Panc1 (cell line): ENCODE data around the gene TRMT44. TPM values are rescaled to one million over a fixed set of nuclear protein-coding genes. Genes with fewer than 3 reads are reported as not detected.

Source experiments
- ATAC-seq: fragments of 200-7000 bp; cut with Tn5 transposase; 2 replicates; pipeline ENCODE4 v1.9.1; 2020; ENCODE audit warnings: mild to moderate bottlenecking, moderate library complexity
- BruUV-seq: library from RNA; stranded (reverse); fragments of 400-500 nt; replicated peaks from 2 replicates; lab custom pipeline; 2021; lab: Mats Ljungman, UMichigan
- CTCF ChIA-PET: fragments of 300-600 bp; sonication (Branson Sonifier 250); formaldehyde crosslinking; loops from one replicate; lab custom pipeline; 2022; ENCODE audit warnings: antibody characterized with exemption; lab: Charles Lee
- POLR2A ChIA-PET: fragments of 300-600 bp; sonication (Branson Sonifier 250); formaldehyde crosslinking; loops from one replicate; lab custom pipeline; 2022; ENCODE audit warnings: antibody characterized with exemption; lab: Charles Lee
- DNase-seq: peaks from one replicate; pipeline ENCODE4 v3.0.0-alpha.2; 2010; ENCODE audit warnings: low read depth, low spot score
- H3K27ac ChIP-seq: 2 replicates; pipeline ENCODE4 v1.5.1; 2011; ENCODE audit warnings: mild to moderate bottlenecking, low read length, inconsistent platforms
- H3K27me3 ChIP-seq: fragments of 200-500 bp; sonication (Bioruptor generic); 2 replicates; pipeline ENCODE4 v1.6.0; 2014; ENCODE audit warnings: low read length, inconsistent platforms; ENCODE audit not compliant: control insufficient read depth, insufficient read depth
- H3K36me3 ChIP-seq: fragments of 200-500 bp; sonication (Bioruptor generic); 2 replicates; pipeline ENCODE4 v1.5.1; 2014; ENCODE audit warnings: inconsistent platforms, mild to moderate bottlenecking, low read length, moderate library complexity; ENCODE audit not compliant: control insufficient read depth, insufficient read depth
- H3K4me1 ChIP-seq: 2 replicates; pipeline ENCODE4 v1.5.1; 2011; ENCODE audit warnings: inconsistent platforms, mild to moderate bottlenecking, low read length, moderate library complexity; ENCODE audit not compliant: control insufficient read depth, insufficient read depth
- H3K4me3 ChIP-seq, 2 experiments: 2 replicates each; pipeline ENCODE4 v1.5.1; 2011 to 2012; ENCODE audit warnings: low read depth in 2 of 2, low read length in 2 of 2, mild to moderate bottlenecking in 2 of 2, inconsistent platforms in 1 of 2, moderate library complexity in 1 of 2
- H3K9me3 ChIP-seq: fragments of 200-500 bp; sonication (Bioruptor generic); 2 replicates; pipeline ENCODE4 v1.5.1; 2014; ENCODE audit warnings: low read depth, mild to moderate bottlenecking, inconsistent platforms, low read length, moderate library complexity; ENCODE audit not compliant: control insufficient read depth, insufficient read depth
- POLR2AphosphoS5 ChIP-seq: IDR thresholded peaks from 2 replicates; pipeline ENCODE4 v1.6.1; 2012; ENCODE audit warnings: mild to moderate bottlenecking, low read depth, low read length, moderate library complexity
- REST ChIP-seq, 2 experiments: IDR thresholded peaks; 2 replicates each; pipeline ENCODE4 v1.6.1; 2011 to 2012; ENCODE audit warnings: low read depth in 2 of 2, control low read depth in 1 of 2, low read length in 1 of 2, mild to moderate bottlenecking in 1 of 2, moderate library complexity in 1 of 2; ENCODE audit not compliant: insufficient read depth in 1 of 2
- SIN3A ChIP-seq: IDR thresholded peaks from 2 replicates; pipeline ENCODE4 v1.6.1; 2012; ENCODE audit warnings: low read depth, mild to moderate bottlenecking, low read length, moderate library complexity, borderline replicate concordance; ENCODE audit not compliant: insufficient read depth
- TCF7L2 ChIP-seq: IDR thresholded peaks from 2 replicates; pipeline ENCODE4 v1.6.1; 2011; ENCODE audit warnings: mild to moderate bottlenecking, low read depth, low read length, inconsistent platforms
- in situ Hi-C: cut with HindIII; loops from 2 replicates; pipeline ENCODE4 v1.10.0; 2016; ENCODE audit warnings: low sequenced_read_pairs, low pct_unique_long_range_greater_than_20kb
- intact Hi-C: fragments of 100-400 bp; cut with micrococcal nuclease; formaldehyde crosslinking; loops from one replicate; pipeline ENCODE4 v1.10.0; 2022; ENCODE audit not compliant: unreplicated experiment
- total RNA-seq: library from RNA; stranded (reverse); gene quantifications from one replicate; pipeline ENCODE4 v1.2.1, GENCODE V29; 2021; ENCODE audit not compliant: unreplicated experiment
- TF ChIP-seq, protein P1 (sequence below): fragments of 450-650 bp; IDR thresholded peaks from 2 replicates; pipeline ENCODE4 v1.5.1; 2017; ENCODE audit warnings: mild to moderate bottlenecking

The TRMT44 gene
- total RNA-seq, 1 experiment from 2014 or later: 10.8 TPM

GRCh38 chr4:8469550-8469949 lies 29.0 kb downstream of the TRMT44 start:
- H3K9me3 ChIP-seq: no peaks in the 10 kb centered on the region
- ATAC-seq (no peak), DNase-seq (no peak)
- no TSS peak for BruUV-seq
- no peaks in the 10 kb centered on the region for H3K4me1 ChIP-seq
- H3K4me3 ChIP-seq: no peak overlapping the region
- ChIA-PET POLR2A (no interaction called here), CTCF (interaction anchor here (1.6 kb wide), 1 partner anchor 123 kb away, joined by 3 read pairs; the partner anchor contains the start of gene CPZ)
- H3K27me3 ChIP-seq: no peaks in the 10 kb centered on the region
- no peaks in the 10 kb centered on the region for H3K36me3 ChIP-seq
- in situ Hi-C loops: no loop called here
- H3K27ac ChIP-seq: no peak overlapping the region
- no peak for TF ChIP-seq POLR2AphosphoS5
- intact Hi-C loops: loop anchor here (2.0 kb wide), 1 partner anchor 125 kb away; no protein-coding TSS in a partner anchor

- no peak for ATAC-seq
- no TSS peak for BruUV-seq
- Histone ChIP-seq H3K4me3 (no peak overlapping the region), H3K27ac (no peak overlapping the region), H3K9me3 (no peaks in the 10 kb centered on the region), H3K36me3 (no peaks in the 10 kb centered on the region), H3K27me3 (no peaks in the 10 kb centered on the region), H3K4me1 (no peaks in the 10 kb centered on the region)
- no peak for TF ChIP-seq POLR2AphosphoS5
- TF ChIP-seq, protein P1, sequence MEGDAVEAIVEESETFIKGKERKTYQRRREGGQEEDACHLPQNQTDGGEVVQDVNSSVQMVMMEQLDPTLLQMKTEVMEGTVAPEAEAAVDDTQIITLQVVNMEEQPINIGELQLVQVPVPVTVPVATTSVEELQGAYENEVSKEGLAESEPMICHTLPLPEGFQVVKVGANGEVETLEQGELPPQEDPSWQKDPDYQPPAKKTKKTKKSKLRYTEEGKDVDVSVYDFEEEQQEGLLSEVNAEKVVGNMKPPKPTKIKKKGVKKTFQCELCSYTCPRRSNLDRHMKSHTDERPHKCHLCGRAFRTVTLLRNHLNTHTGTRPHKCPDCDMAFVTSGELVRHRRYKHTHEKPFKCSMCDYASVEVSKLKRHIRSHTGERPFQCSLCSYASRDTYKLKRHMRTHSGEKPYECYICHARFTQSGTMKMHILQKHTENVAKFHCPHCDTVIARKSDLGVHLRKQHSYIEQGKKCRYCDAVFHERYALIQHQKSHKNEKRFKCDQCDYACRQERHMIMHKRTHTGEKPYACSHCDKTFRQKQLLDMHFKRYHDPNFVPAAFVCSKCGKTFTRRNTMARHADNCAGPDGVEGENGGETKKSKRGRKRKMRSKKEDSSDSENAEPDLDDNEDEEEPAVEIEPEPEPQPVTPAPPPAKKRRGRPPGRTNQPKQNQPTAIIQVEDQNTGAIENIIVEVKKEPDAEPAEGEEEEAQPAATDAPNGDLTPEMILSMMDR: no peak
- no peak for TF ChIP-seq SIN3A
- no peak for TF ChIP-seq TCF7L2
- POLR2A ChIA-PET: no interaction called here
- CTCF ChIA-PET: no interaction called here
- no peak for DNase-seq
- intact Hi-C loops (loop anchor here (5.0 kb wide), 1 partner anchor 77 kb away; no protein-coding TSS in a partner anchor), in situ Hi-C loops (no loop called here)
Measured at GRCh38 chr4:8470451-8471024, 30.0 kb downstream of the TRMT44 start.

GRCh38 chr4:8471211-8471875 lies 30.8 kb downstream of the TRMT44 start:
- BruUV-seq: no TSS peak
- ATAC-seq (no peak), DNase-seq (no peak)
- Histone ChIP-seq H3K27me3 (no peaks in the 10 kb centered on the region), H3K27ac (no peak overlapping the region), H3K9me3 (no peaks in the 10 kb centered on the region), H3K4me3 (no peak overlapping the region), H3K4me1 (no peaks in the 10 kb centered on the region), H3K36me3 (no peaks in the 10 kb centered on the region)
- ChIA-PET POLR2A (no interaction called here), CTCF (interaction anchor here (0.9 kb wide), 1 partner anchor 115 kb away, joined by 4 read pairs; no protein-coding TSS in a partner anchor)
- intact Hi-C loops (loop anchor here (5.0 kb wide), 1 partner anchor 76 kb away; no protein-coding TSS in a partner anchor), in situ Hi-C loops (no loop called here)
- TF ChIP-seq, protein P1: no peak
- no peak for TF ChIP-seq REST (IDR thresholded peaks at IDR 0.05; ENCODE audit: insufficient read depth in 1 of 2, low read depth in 2 of 2, low read length in 1 of 2)
- no peak for TF ChIP-seq POLR2AphosphoS5
- no peak for TF ChIP-seq TCF7L2
- no peak for TF ChIP-seq SIN3A
